Measurements from ENCODE around the gene SAMM50. TPM values are rescaled to one million over a fixed set of nuclear protein-coding genes. Genes with fewer than 3 reads are reported as not detected.

SAMM50 gene
- total and polyA plus RNA-seq, 4 donors, result 39.3 to 70.1 (median 53.3) TPM

GRCh38 chr22:44045145-44045544 is 89.9 kb downstream of the SAMM50 start:
- no peak for DNase-seq (ENCODE audit: low read depth in 4 of 6, low spot score in 6 of 6)
- H3K27me3 ChIP-seq (ENCODE audit: control insufficient read depth, insufficient read depth, low read length), result no peaks in the 10 kb centered on the region
- H3K4me3 ChIP-seq (ENCODE audit: low read depth, low read length), result no peak overlapping the region
- peaks cover 17% of the 10 kb centered on the region for H3K4me1 ChIP-seq (ENCODE audit: control insufficient read depth, insufficient read depth, low read length)
- H3K9me3 ChIP-seq (ENCODE audit: control insufficient read depth, insufficient read depth, low read length), result no peaks in the 10 kb centered on the region
- H3K27ac ChIP-seq (ENCODE audit: low read depth, low read length), result no peak overlapping the region
- no CpG with 5 or more reads among the region's 1 CpG for WGBS (ENCODE audit: insufficient coverage)
- H3K36me3 ChIP-seq (ENCODE audit: control insufficient read depth, insufficient read depth, low read length), result no peaks in the 10 kb centered on the region

Other genes with a start within 250 kb of the SAMM50 start
- gene EFCAB6, start 143.1 kb upstream of the SAMM50 start, total RNA-seq, result 1 to 10 TPM; 5.9 to 9.1 TPM
- 1 to 10 TPM; 2.8 to 3.0 TPM for gene EFCAB6, start 143.1 kb upstream of the SAMM50 start, polyA plus RNA-seq (ENCODE audit: insufficient read length in 2 of 2)
- 10 to 100 TPM; 15.7 to 66.8 TPM for gene SULT4A1, start 92.9 kb upstream of the SAMM50 start, total RNA-seq
- gene SULT4A1, start 92.9 kb upstream of the SAMM50 start, polyA plus RNA-seq (ENCODE audit: insufficient read length in 2 of 2), result 10 to 100 TPM; 86.7 to 90.2 TPM
- gene PNPLA5, start 63.4 kb upstream of the SAMM50 start, total RNA-seq, result under 1 TPM; 0.10 to 0.22 TPM
- under 1 TPM; 0.30 to 0.87 TPM for gene PNPLA5, start 63.4 kb upstream of the SAMM50 start, polyA plus RNA-seq (ENCODE audit: insufficient read length in 2 of 2)
- gene PNPLA3, start 31.6 kb upstream of the SAMM50 start, total RNA-seq, result 1 to 10 TPM; 2.6 to 7.2 TPM
- gene PNPLA3, start 31.6 kb upstream of the SAMM50 start, polyA plus RNA-seq (ENCODE audit: insufficient read length in 2 of 2), result 10 to 100 TPM in 1 of 2 donors, 1 to 10 TPM in 1; 8.8 to 12.1 TPM
- 10 to 100 TPM in 1 of 2 donors, 1 to 10 TPM in 1; 9.7 to 19.8 TPM for gene PARVB, start 68.9 kb downstream of the SAMM50 start, total RNA-seq
- 10 to 100 TPM; 18.0 to 26.0 TPM for gene PARVB, start 68.9 kb downstream of the SAMM50 start, polyA plus RNA-seq (ENCODE audit: insufficient read length in 2 of 2)
- 1 to 10 TPM; 6.0 to 7.3 TPM for gene PARVG, start 225.5 kb downstream of the SAMM50 start, total RNA-seq
- 1 to 10 TPM; 5.8 to 7.0 TPM for gene PARVG, start 225.5 kb downstream of the SAMM50 start, polyA plus RNA-seq (ENCODE audit: insufficient read length in 2 of 2)